Natural killer cell (primary cell): Measurements from ENCODE around the gene JAZF1. TPM values are rescaled to one million over a fixed set of nuclear protein-coding genes. Genes with fewer than 3 reads are reported as not detected.

Experiments used
- ATAC-seq, 3 donors: fragments of 150-1000 bp in 2 of 3; fragments of 200-7000 bp in 1 of 3; cut with Tn5 transposase; 1 replicate in 1 of 3; 2 replicates in 2 of 3; pipeline ENCODE4 v1.10.0; 2021; ENCODE audit warnings: mild to moderate bottlenecking in 2 of 3, moderate library complexity in 2 of 3
- DNase-seq, 2 donors: peaks; one replicate each; pipeline versions ENCODE4 v3.0.0 to v3.0.0-alpha.2; 2013 to 2021; ENCODE audit warnings: mixed read lengths in 1 of 2
- H3K27ac ChIP-seq: one replicate; pipeline ENCODE4 v1.5.1; 2013; ENCODE audit warnings: mild to moderate bottlenecking, low read length
- H3K27me3 ChIP-seq: one replicate; pipeline ENCODE4 v1.6.1; 2013; ENCODE audit warnings: low read length; ENCODE audit not compliant: control insufficient read depth, insufficient read depth
- H3K36me3 ChIP-seq: one replicate; pipeline ENCODE4 v1.6.1; 2013; ENCODE audit warnings: low read length; ENCODE audit not compliant: control insufficient read depth, insufficient read depth
- H3K4me1 ChIP-seq: one replicate; pipeline ENCODE4 v1.6.1; 2013; ENCODE audit warnings: low read length; ENCODE audit not compliant: control insufficient read depth, insufficient read depth
- H3K4me3 ChIP-seq: one replicate; pipeline ENCODE4 v1.5.1; 2013; ENCODE audit warnings: low read length
- H3K9me3 ChIP-seq: one replicate; pipeline ENCODE4 v1.6.1; 2013; ENCODE audit warnings: low read length; ENCODE audit not compliant: control insufficient read depth, insufficient read depth
- H3K27ac Mint-ChIP-seq, 2 donors: one replicate each; pipeline ENCODE4 v1.8.0; 2022; ENCODE audit warnings: mild to moderate bottlenecking in 2 of 2, mixed read lengths in 2 of 2, moderate library complexity in 1 of 2
- H3K27me3 Mint-ChIP-seq, 2 donors: one replicate each; pipeline ENCODE4 v1.8.0; 2022; ENCODE audit warnings: low read depth in 2 of 2, mixed read lengths in 2 of 2
- H3K36me3 Mint-ChIP-seq: one replicate; pipeline ENCODE4 v1.8.0; 2022; ENCODE audit warnings: mixed read lengths
- H3K4me1 Mint-ChIP-seq, 2 donors: one replicate each; pipeline ENCODE4 v1.8.0; 2022; ENCODE audit warnings: mixed read lengths in 2 of 2
- H3K4me3 Mint-ChIP-seq: one replicate; pipeline ENCODE4 v1.8.0; 2022; ENCODE audit warnings: mild to moderate bottlenecking, moderate library complexity, mixed read lengths
- H3K9me3 Mint-ChIP-seq, 2 donors: one replicate each; pipeline ENCODE4 v1.8.0; 2022; ENCODE audit warnings: mixed read lengths in 2 of 2
- CTCF ChIP-seq: fragments of 200-600 bp; IDR thresholded peaks from one replicate; pipeline ENCODE4 v1.8.0; 2022; ENCODE audit warnings: antibody characterized with exemption
- WGBS: methylation state at CpG from one replicate; pipeline ENCODE4 v1.1.7; 2013; ENCODE audit warnings: missing lambda C conversion rate; ENCODE audit not compliant: insufficient coverage; 5-methylcytosine and 5-hydroxymethylcytosine counted together
- intact Hi-C: fragments of 100-400 bp; cut with micrococcal nuclease; formaldehyde crosslinking; loops from one replicate; pipeline ENCODE4 v1.14.2; 2022
- total RNA-seq, 4 donors: library from RNA; stranded (reverse); fragments of 120-200 nt in 1 of 4; gene quantifications; one replicate each; pipeline versions ENCODE4 v1.2.3 to v1.2.4, GENCODE V29; 2013 to 2022

The JAZF1 gene
- total RNA-seq, 3 donors from 2014 or later (not counting 1 experiment from before 2014, with no cell fraction given), result 82.5 to 89.7 (median 87.6) TPM

GRCh38 chr7:28123752-28124151, 56.8 kb downstream of the JAZF1 start:
- Mint-ChIP-seq H3K4me1 (peaks cover 89 to 94% of the 10 kb centered on the region in 2 donors), H3K27me3 (no peaks in the 10 kb centered on the region), H3K36me3 (no peaks in the 10 kb centered on the region), H3K9me3 (no peaks in the 10 kb centered on the region), H3K4me3 (peak overlapping the region; percentile 54), H3K27ac (peak overlapping the region; percentile 71 to 78)
- no peak overlapping the region for H3K27ac ChIP-seq
- 37% methylated on average over 5 of the region's 5 CpGs for WGBS
- no peaks in the 10 kb centered on the region for H3K27me3 ChIP-seq
- H3K4me3 ChIP-seq, result no peak overlapping the region
- intact Hi-C loops, result no loop called here
- no peak for DNase-seq
- peaks cover 31% of the 10 kb centered on the region for H3K4me1 ChIP-seq
- peak in 2 of 3 donors; percentile 55 to 57 for ATAC-seq
- no peak for TF ChIP-seq CTCF
- H3K9me3 ChIP-seq, result no peaks in the 10 kb centered on the region
- no peaks in the 10 kb centered on the region for H3K36me3 ChIP-seq

- intact Hi-C loops, result no loop called here
- H3K27ac Mint-ChIP-seq, result peak overlapping the region; percentile 37 to 78
- no peak for ATAC-seq
- Histone ChIP-seq H3K4me3 (no peak overlapping the region), H3K36me3 (no peaks in the 10 kb centered on the region), H3K27me3 (no peaks in the 10 kb centered on the region), H3K9me3 (no peaks in the 10 kb centered on the region), H3K4me1 (peaks cover 22% of the 10 kb centered on the region), H3K27ac (no peak overlapping the region)
- TF ChIP-seq CTCF, result no peak
- 91% methylated on average over 5 of the region's 5 CpGs for WGBS
- H3K27me3 Mint-ChIP-seq, result no peaks in the 10 kb centered on the region
- no peak overlapping the region for H3K4me3 Mint-ChIP-seq
- DNase-seq, result no peak
- peaks cover 81 to 82% of the 10 kb centered on the region in 2 donors for H3K4me1 Mint-ChIP-seq
- H3K9me3 Mint-ChIP-seq, result no peaks in the 10 kb centered on the region
- no peaks in the 10 kb centered on the region for H3K36me3 Mint-ChIP-seq
Observed at GRCh38 chr7:28121496-28121895, 59.1 kb downstream of the JAZF1 start.

- WGBS, result 100% methylated on average over 2 of the region's 2 CpGs
- DNase-seq, result no peak
Observed at GRCh38 chr7:28116041-28116440, 64.6 kb downstream of the JAZF1 start.

More at GRCh38 chr7:28116041-28116440, 64.6 kb downstream of the JAZF1 start:
- Histone ChIP-seq H3K4me3 (no peak overlapping the region), H3K36me3 (no peaks in the 10 kb centered on the region), H3K27ac (no peak overlapping the region), H3K4me1 (peaks cover 8% of the 10 kb centered on the region), H3K27me3 (no peaks in the 10 kb centered on the region), H3K9me3 (no peaks in the 10 kb centered on the region)
- no peak for ATAC-seq
- Mint-ChIP-seq H3K4me1 (peaks cover 69 to 81% of the 10 kb centered on the region in 2 donors), H3K4me3 (no peak overlapping the region), H3K27ac (peak overlapping the region; percentile 57 to 70), H3K36me3 (no peaks in the 10 kb centered on the region), H3K27me3 (no peaks in the 10 kb centered on the region), H3K9me3 (no peaks in the 10 kb centered on the region)
- TF ChIP-seq CTCF, result no peak
- intact Hi-C loops, result no loop called here
